ENCODE measurements around the gene MUCL3. TPM values are rescaled to one million over a fixed set of nuclear protein-coding genes. Genes with fewer than 3 reads are reported as not detected.
"Not testable (repeated sequence)": the region's sequence is repeated elsewhere in the genome, so short reads cannot be mapped to it uniquely, and the experiment has no call there.

Gene MUCL3
- total RNA-seq, 2 donors from 2014 or later = not detected

DNA sequence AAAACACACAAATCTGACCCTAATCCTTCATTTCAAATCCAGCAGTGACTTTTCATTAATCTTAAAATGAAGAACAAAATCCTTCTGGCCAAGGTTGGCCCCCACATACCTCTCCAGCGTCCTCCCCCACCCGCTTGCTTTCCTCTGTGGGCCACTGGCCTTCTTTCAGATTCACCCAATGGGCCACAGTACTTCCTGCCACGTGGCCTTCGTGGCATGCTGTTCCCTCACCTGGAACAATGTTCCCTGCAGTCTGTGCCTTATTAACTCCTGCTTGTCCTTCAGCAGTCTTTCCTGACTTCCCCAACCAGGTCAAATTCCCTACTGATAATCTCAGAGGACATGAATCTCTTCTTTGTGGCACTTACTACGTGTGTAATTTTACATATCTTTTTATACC is 38.1 kb upstream of the MUCL3 start:
- intact Hi-C loops (cut with DNase I) = no loop called here
- no peaks in the 10 kb centered on the region for H3K9me3 ChIP-seq
- TF ChIP-seq, protein P1, sequence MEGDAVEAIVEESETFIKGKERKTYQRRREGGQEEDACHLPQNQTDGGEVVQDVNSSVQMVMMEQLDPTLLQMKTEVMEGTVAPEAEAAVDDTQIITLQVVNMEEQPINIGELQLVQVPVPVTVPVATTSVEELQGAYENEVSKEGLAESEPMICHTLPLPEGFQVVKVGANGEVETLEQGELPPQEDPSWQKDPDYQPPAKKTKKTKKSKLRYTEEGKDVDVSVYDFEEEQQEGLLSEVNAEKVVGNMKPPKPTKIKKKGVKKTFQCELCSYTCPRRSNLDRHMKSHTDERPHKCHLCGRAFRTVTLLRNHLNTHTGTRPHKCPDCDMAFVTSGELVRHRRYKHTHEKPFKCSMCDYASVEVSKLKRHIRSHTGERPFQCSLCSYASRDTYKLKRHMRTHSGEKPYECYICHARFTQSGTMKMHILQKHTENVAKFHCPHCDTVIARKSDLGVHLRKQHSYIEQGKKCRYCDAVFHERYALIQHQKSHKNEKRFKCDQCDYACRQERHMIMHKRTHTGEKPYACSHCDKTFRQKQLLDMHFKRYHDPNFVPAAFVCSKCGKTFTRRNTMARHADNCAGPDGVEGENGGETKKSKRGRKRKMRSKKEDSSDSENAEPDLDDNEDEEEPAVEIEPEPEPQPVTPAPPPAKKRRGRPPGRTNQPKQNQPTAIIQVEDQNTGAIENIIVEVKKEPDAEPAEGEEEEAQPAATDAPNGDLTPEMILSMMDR (IDR thresholded peaks at IDR 0.05) = no peak
- TF ChIP-seq POLR2A (IDR thresholded peaks at IDR 0.05) = no peak
- TF ChIP-seq POLR2AphosphoS5 (IDR thresholded peaks at IDR 0.05) = no peak
- no peak overlapping the region for H3K4me3 ChIP-seq
- 50% methylated on average over 5 of the region's 5 CpGs for WGBS
- H3K27ac ChIP-seq = no peak overlapping the region
- no peaks in the 10 kb centered on the region for H3K27me3 ChIP-seq (replicated peaks; ENCODE audit: insufficient read depth)
- DNase-seq (ENCODE audit: low spot score) = no peak
- H3K4me1 ChIP-seq (replicated peaks) = no peaks in the 10 kb centered on the region
- peaks cover 0 to 10% of the 10 kb centered on the region in 2 donors for H3K36me3 ChIP-seq

DNA sequence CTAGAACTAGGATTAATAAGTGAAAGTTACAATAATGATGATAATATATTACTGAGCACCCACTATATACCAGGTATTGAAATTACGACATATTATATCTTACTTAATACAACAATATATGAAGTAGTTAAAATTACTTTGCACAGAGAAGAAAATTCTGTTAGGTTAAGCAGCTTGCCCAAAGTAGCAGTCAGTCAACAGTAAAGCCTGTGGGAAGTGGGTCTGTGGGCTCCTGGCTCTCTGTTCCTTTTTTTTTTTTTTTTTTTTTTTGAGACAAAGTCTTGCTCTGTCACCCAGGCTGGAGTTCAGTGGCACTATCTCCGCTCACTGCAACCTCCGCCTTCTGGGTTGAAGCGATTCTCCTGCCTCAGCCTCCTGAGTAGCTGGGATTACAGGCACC is 37.5 kb upstream of the MUCL3 start:
- TF ChIP-seq POLR2AphosphoS5 (IDR thresholded peaks at IDR 0.05) (no peak), POLR2A (IDR thresholded peaks at IDR 0.05) (no peak)
- TF ChIP-seq, protein P1 (IDR thresholded peaks at IDR 0.05) = no peak
- 96% methylated on average over 4 of the region's 4 CpGs for WGBS
- intact Hi-C loops (cut with DNase I) = no loop called here
- Histone ChIP-seq H3K36me3 (peaks cover 0 to 7% of the 10 kb centered on the region in 2 donors), H3K27me3 (replicated peaks; ENCODE audit: insufficient read depth) (no peaks in the 10 kb centered on the region), H3K27ac (no peak overlapping the region), H3K4me1 (replicated peaks) (no peaks in the 10 kb centered on the region), H3K4me3 (no peak overlapping the region), H3K9me3 (no peaks in the 10 kb centered on the region)
- no peak for DNase-seq (ENCODE audit: low spot score)

DNA sequence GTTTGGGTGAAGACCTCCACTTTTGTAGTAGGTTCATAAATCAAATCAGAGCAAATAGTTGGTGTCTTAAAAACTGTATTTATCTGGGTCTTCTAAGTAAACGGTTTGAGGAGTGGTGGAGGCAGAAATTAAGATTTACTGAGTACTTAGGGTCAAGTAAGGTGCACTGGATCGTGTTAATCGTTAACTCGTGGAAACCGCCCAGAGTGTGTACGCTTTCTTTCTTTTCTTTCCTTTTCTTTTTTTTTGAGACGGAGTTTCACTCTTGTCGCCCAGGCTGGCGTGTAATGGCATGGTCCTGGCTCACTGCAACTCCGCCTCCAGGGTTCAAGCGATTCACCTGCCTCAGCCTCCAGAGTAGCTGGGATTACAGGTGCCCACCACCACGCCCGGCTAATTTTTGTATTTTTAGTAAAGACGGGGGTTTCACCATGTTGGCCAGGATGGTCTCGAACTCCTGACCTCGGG is 33.4 kb upstream of the MUCL3 start:
- intact Hi-C loops (cut with DNase I); H3K4me1 ChIP-seq (replicated peaks); H3K9me3 ChIP-seq; H3K36me3 ChIP-seq; H3K27ac ChIP-seq; DNase-seq (ENCODE audit: low spot score); H3K27me3 ChIP-seq (replicated peaks; ENCODE audit: insufficient read depth): not testable (repeated sequence)
- 23% methylated on average over 16 of the region's 16 CpGs for WGBS
- peak overlapping the region; percentile 69 for H3K4me3 ChIP-seq

DNA sequence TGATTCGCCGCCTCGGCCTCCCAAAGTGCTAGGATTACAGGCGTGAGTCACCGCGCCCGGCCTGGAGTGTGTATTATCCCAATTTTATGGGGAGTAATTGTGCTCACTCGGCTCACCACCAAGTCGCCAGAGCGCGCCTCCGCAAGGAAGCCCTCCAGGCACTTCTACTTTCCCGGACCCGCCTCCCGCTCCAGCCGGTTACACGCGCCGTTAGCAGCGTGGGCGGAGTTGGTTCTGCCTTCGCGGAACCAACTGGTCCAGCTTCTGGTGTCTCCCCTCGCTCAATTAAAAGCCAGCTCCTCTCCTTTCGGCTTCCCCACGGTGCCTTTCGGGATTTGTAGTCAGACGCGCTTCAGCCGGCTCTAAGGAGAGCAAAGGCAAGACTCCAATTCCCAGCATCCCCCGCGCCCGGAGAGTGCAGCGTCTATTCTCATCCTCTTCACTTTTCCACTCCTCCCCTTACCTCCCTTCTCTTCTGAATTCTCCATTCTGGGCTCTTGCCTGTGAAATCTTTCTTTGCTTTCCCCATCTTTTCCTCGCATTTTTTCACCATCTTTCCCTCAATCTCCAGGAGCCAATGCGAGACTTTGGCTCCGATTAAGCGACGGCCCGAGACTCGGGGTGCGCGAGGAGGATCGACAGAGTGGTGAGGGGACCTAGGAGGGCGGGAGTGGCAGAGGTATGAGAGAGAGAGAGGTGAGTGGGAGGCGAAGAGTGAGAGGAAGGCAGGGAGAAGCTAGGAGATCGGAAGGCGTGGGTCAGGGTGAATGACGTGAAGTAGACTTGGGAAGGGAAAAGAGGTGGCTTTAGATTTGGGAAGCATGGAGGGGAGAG is 32.8 kb upstream of the MUCL3 start, which contains the start of gene GTF2H4:
TSS of gene GTF2H4 (plus strand) at position 450 of the 834 bp plus-strand sequence.
- WGBS = 1% methylated on average over 49 of the region's 49 CpGs
- Histone ChIP-seq H3K9me3 (no peaks in the 10 kb centered on the region), H3K27me3 (replicated peaks; ENCODE audit: insufficient read depth) (no peaks in the 10 kb centered on the region), H3K27ac (peak within 1 kb of the TSS; percentile 33 to 61), H3K36me3 (no peaks in the 10 kb centered on the region), H3K4me3 (peak within 1 kb of the TSS; percentile 69), H3K4me1 (replicated peaks) (peaks cover 7% of the 10 kb centered on the region)
- TF ChIP-seq POLR2AphosphoS5 (IDR thresholded peaks at IDR 0.05) (peak; percentile 96), POLR2A (IDR thresholded peaks at IDR 0.05) (peak; percentile 23)
- TF ChIP-seq, protein P1 (IDR thresholded peaks at IDR 0.05) = no peak
- peak; percentile 95 for DNase-seq (ENCODE audit: low spot score)
- intact Hi-C loops (cut with DNase I) = no loop called here

DNA sequence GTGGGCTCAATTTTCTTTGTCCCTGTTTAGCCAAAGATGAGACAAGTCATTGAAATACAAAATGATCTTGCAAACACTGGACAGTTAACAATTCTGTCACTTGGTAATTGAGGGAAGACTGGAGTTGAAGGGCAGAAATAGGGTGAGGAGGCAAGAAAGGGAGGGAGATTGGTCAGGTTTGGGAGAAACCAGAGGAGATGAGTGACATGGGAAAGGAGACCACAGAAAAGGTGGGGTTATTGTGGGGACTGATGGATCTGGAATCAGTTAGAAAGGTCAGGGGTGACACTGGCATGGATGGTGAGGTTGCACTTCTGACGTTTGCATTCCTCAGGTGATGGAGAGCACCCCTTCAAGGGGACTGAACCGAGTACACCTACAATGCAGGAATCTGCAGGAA is 32.1 kb upstream of the MUCL3 start:
- Histone ChIP-seq H3K9me3 (no peaks in the 10 kb centered on the region), H3K36me3 (no peaks in the 10 kb centered on the region), H3K4me1 (replicated peaks) (peaks cover 7% of the 10 kb centered on the region), H3K27me3 (replicated peaks; ENCODE audit: insufficient read depth) (no peaks in the 10 kb centered on the region), H3K27ac (no peak overlapping the region), H3K4me3 (peak overlapping the region; percentile 69)
- WGBS = 10% methylated on average over 2 of the region's 2 CpGs
- DNase-seq (ENCODE audit: low spot score) = no peak
- intact Hi-C loops (cut with DNase I) = no loop called here
- no peak for TF ChIP-seq POLR2A (IDR thresholded peaks at IDR 0.05)
- TF ChIP-seq, protein P1 (IDR thresholded peaks at IDR 0.05) = no peak
- TF ChIP-seq POLR2AphosphoS5 (IDR thresholded peaks at IDR 0.05) = no peak

DNA sequence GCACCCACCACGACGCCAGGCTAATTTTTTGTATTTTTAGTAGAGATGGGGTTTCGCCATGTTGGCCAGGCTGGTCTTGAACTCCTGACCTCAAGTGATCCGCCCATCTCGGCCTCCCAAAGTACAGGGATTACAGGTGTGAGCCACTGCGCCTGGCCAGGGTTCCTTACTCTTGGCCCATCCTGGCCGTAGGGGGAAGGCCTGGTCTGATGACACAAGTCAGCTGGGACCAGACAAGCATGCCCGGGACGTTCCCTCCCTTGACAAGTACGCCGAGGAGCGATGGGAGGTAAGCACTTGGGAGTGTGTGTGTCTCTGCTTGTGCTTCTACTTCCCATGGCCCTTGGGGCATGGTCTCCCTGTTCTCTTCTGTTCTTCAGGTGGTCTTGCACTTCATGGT is 30.3 kb upstream of the MUCL3 start:
- WGBS = 84% methylated on average over 12 of the region's 12 CpGs
- H3K4me3 ChIP-seq; H3K27ac ChIP-seq; intact Hi-C loops (cut with DNase I); H3K27me3 ChIP-seq (replicated peaks; ENCODE audit: insufficient read depth); H3K9me3 ChIP-seq; H3K36me3 ChIP-seq; DNase-seq (ENCODE audit: low spot score): not testable (repeated sequence)
- peaks cover 16% of the 10 kb centered on the region for H3K4me1 ChIP-seq (replicated peaks)

All from prostate gland (tissue), 2 donors.